CD4-positive, alpha-beta T cell (primary cell): ENCODE measurements around the gene HIVEP3. TPM values are rescaled to one million over a fixed set of nuclear protein-coding genes. Genes with fewer than 3 reads are reported as not detected.
A peak's percentile ranks its signal among the peaks of the same experiment; 100 is the strongest.
"Not testable (repeated sequence)": the region's sequence is repeated elsewhere in the genome, so short reads cannot be mapped to it uniquely, and the experiment has no call there.

Experiments used
- ATAC-seq: fragments of 200-7000 bp; cut with Tn5 transposase; one replicate; pipeline ENCODE4 v1.10.0; 2022; ENCODE audit warnings: mild to moderate bottlenecking; ENCODE audit not compliant: poor library complexity
- CTCF ChIA-PET: fragments of 350-600 bp; sonication (Branson Sonifier 250); formaldehyde crosslinking; loops from one replicate; lab custom pipeline; 2021; ENCODE audit warnings: antibody characterized with exemption, inconsistent platforms; lab: Charles Lee
- POLR2A ChIA-PET: fragments of 350-600 bp; sonication (Branson Sonifier 250); formaldehyde crosslinking; loops from one replicate; lab custom pipeline; 2021; ENCODE audit warnings: antibody characterized with exemption, inconsistent platforms; lab: Charles Lee
- DNase-seq, 14 experiments: peaks; one replicate each; pipeline ENCODE4 v3.0.0-alpha.2; 2013 to 2020; ENCODE audit warnings: mixed read lengths in 2 of 14
- H3K27ac ChIP-seq, 2 donors: one replicate each; pipeline versions ENCODE4 v1.5.1 to v1.7.0; 2013; ENCODE audit warnings: low read length in 2 of 2, low read depth in 1 of 2, mild to moderate bottlenecking in 1 of 2
- H3K27me3 ChIP-seq, 2 experiments: 1 replicate in 1 of 2; 2 replicates in 1 of 2; pipeline versions ENCODE4 v1.6.1 to v1.7.0; 2013; ENCODE audit warnings: low read length in 2 of 2, control low read depth in 1 of 2, mild to moderate bottlenecking in 1 of 2, moderate library complexity in 1 of 2; ENCODE audit not compliant: insufficient read depth in 2 of 2, control insufficient read depth in 1 of 2
- H3K36me3 ChIP-seq: one replicate; pipeline ENCODE4 v1.6.1; 2013; ENCODE audit warnings: low read length, control low read depth; ENCODE audit not compliant: insufficient read depth
- H3K4me1 ChIP-seq: one replicate; pipeline ENCODE4 v1.6.1; 2013; ENCODE audit warnings: low read length, control low read depth; ENCODE audit not compliant: insufficient read depth
- H3K4me3 ChIP-seq: one replicate; pipeline ENCODE4 v1.5.1; 2013; ENCODE audit warnings: mild to moderate bottlenecking, low read length, moderate library complexity
- H3K9me3 ChIP-seq, 2 experiments: 1 replicate in 1 of 2; 2 replicates in 1 of 2; pipeline versions ENCODE4 v1.6.1 to v1.7.0; 2013; ENCODE audit warnings: low read length in 2 of 2, mild to moderate bottlenecking in 2 of 2, control low read depth in 1 of 2, moderate library complexity in 1 of 2; ENCODE audit not compliant: control insufficient read depth in 1 of 2, insufficient read depth in 1 of 2
- H3K27ac Mint-ChIP-seq: one replicate; pipeline ENCODE4 v1.8.0; 2020; ENCODE audit warnings: mixed read lengths
- H3K27me3 Mint-ChIP-seq: one replicate; pipeline ENCODE4 v1.8.0; 2021; ENCODE audit warnings: mixed read lengths
- H3K36me3 Mint-ChIP-seq: one replicate; pipeline ENCODE4 v1.8.0; 2021; ENCODE audit warnings: low read depth, mixed read lengths
- H3K4me1 Mint-ChIP-seq: one replicate; pipeline ENCODE4 v1.8.0; 2021; ENCODE audit warnings: low read depth, mixed read lengths
- H3K4me3 Mint-ChIP-seq: one replicate; pipeline ENCODE4 v1.8.0; 2020; ENCODE audit warnings: mild to moderate bottlenecking, mixed read lengths
- H3K9me3 Mint-ChIP-seq: one replicate; pipeline ENCODE4 v1.8.0; 2020; ENCODE audit warnings: mixed read lengths
- intact Hi-C, 2 experiments: fragments of 100-400 bp; cut with DNase I in 1 of 2; cut with micrococcal nuclease in 1 of 2; formaldehyde crosslinking; loops; one replicate each; pipeline versions ENCODE4 v1.15.1 to v1.9.0; 2023 to 2025; cut with DNase I, micrococcal nuclease
- total RNA-seq, 174 experiments: library from RNA in 2 of 174; stranded (reverse) in 2 of 174; gene quantifications; one replicate each; pipeline ENCODE4 v1.2.3 and lab custom pipeline; 2021 to 2026
- TF ChIP-seq, protein P1 (sequence below): fragments of 200-600 bp; IDR thresholded peaks from one replicate; pipeline ENCODE4 v1.8.0; 2022; ENCODE audit warnings: antibody characterized with exemption, mild to moderate bottlenecking

The HIVEP3 gene
- total RNA-seq, 2 experiments from 2014 or later = 5.1 to 5.4 TPM

DNA sequence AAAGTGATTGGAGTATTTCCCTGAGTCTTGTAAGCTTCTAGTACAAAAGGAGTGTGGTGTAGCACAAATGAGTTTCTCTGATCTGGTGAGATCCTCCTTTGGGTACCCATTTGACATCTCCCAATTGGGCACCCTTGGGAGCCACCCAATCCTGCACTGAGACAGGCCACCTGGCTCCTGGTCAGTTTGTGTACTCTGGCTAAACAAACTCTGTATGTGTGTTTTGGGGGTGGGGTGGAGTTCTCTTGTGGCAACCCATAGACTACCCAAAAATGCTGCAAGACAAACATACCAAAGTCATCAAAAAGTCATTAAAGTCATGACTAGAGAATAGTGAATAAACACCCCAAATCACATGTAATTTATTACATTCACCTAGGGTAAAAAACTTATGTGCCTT is 8.4 kb upstream of the HIVEP3 start:
- H3K4me3 Mint-ChIP-seq = no peak overlapping the region
- H3K27me3 ChIP-seq = no peaks in the 10 kb centered on the region
- no peak for ATAC-seq
- H3K36me3 ChIP-seq = no peaks in the 10 kb centered on the region
- no peak for DNase-seq
- intact Hi-C loops = loop anchor here in 1 of 2 experiments (5.0 kb wide), 1 partner anchor 35 kb away; no protein-coding TSS in a partner anchor
- no peaks in the 10 kb centered on the region for H3K36me3 Mint-ChIP-seq
- H3K9me3 ChIP-seq = peaks cover 0 to 4% of the 10 kb centered on the region in 2 experiments
- H3K4me3 ChIP-seq = no peak overlapping the region
- H3K27me3 Mint-ChIP-seq = no peaks in the 10 kb centered on the region
- no peak overlapping the region for H3K27ac ChIP-seq
- POLR2A ChIA-PET = interaction anchor here (1.2 to 1.5 kb wide), 2 partner anchors 22 to 25 kb away, joined by 4 read pairs; no protein-coding TSS in a partner anchor
- H3K9me3 Mint-ChIP-seq = peaks cover 6% of the 10 kb centered on the region
- TF ChIP-seq, protein P1, sequence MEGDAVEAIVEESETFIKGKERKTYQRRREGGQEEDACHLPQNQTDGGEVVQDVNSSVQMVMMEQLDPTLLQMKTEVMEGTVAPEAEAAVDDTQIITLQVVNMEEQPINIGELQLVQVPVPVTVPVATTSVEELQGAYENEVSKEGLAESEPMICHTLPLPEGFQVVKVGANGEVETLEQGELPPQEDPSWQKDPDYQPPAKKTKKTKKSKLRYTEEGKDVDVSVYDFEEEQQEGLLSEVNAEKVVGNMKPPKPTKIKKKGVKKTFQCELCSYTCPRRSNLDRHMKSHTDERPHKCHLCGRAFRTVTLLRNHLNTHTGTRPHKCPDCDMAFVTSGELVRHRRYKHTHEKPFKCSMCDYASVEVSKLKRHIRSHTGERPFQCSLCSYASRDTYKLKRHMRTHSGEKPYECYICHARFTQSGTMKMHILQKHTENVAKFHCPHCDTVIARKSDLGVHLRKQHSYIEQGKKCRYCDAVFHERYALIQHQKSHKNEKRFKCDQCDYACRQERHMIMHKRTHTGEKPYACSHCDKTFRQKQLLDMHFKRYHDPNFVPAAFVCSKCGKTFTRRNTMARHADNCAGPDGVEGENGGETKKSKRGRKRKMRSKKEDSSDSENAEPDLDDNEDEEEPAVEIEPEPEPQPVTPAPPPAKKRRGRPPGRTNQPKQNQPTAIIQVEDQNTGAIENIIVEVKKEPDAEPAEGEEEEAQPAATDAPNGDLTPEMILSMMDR = no peak
- no peaks in the 10 kb centered on the region for H3K4me1 Mint-ChIP-seq
- H3K27ac Mint-ChIP-seq = no peak overlapping the region
- CTCF ChIA-PET = no interaction called here
- no peaks in the 10 kb centered on the region for H3K4me1 ChIP-seq

DNA sequence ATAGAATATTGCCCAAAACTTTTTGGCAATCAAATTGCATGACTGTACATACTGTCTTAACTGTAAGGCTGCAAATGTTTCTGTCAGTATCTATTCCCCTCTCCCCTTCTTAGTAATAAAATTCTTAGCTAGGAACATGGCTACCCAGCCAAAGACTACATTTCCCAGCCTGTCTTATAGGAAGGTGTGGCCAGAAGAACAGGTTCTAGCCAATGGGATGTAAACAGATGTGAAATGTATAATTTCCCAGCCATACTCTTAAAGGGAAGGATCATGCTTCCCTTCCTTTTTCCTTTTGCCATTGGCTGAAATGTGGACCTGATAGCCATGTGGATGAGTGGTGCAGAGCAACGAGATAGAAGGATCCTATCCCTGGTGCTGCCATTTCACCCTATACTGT is 7.0 kb upstream of the HIVEP3 start:
- no peak for DNase-seq
- no peaks in the 10 kb centered on the region for H3K36me3 ChIP-seq
- H3K4me3 ChIP-seq = no peak overlapping the region
- H3K4me1 ChIP-seq = no peaks in the 10 kb centered on the region
- intact Hi-C loops = loop anchor here in 1 of 2 experiments (5.0 kb wide), 1 partner anchor 33 kb away; no protein-coding TSS in a partner anchor
- H3K4me1 Mint-ChIP-seq = peaks cover 5% of the 10 kb centered on the region
- POLR2A ChIA-PET = interaction anchor here (1.2 to 1.5 kb wide), 2 partner anchors 24 kb away, joined by 4 read pairs; no protein-coding TSS in a partner anchor
- H3K27ac ChIP-seq = no peak overlapping the region
- TF ChIP-seq, protein P1 = no peak
- H3K4me3 Mint-ChIP-seq = no peak overlapping the region
- peak; percentile 61 for ATAC-seq
- no peaks in the 10 kb centered on the region for H3K27me3 ChIP-seq
- peaks cover 0 to 4% of the 10 kb centered on the region in 2 experiments for H3K9me3 ChIP-seq
- no peaks in the 10 kb centered on the region for H3K27me3 Mint-ChIP-seq
- peaks cover 6% of the 10 kb centered on the region for H3K9me3 Mint-ChIP-seq
- CTCF ChIA-PET = interaction anchor here (2.0 kb wide), 1 partner anchor 34 kb away, joined by 7 read pairs; no protein-coding TSS in a partner anchor
- no peak overlapping the region for H3K27ac Mint-ChIP-seq
- H3K36me3 Mint-ChIP-seq = no peaks in the 10 kb centered on the region

DNA sequence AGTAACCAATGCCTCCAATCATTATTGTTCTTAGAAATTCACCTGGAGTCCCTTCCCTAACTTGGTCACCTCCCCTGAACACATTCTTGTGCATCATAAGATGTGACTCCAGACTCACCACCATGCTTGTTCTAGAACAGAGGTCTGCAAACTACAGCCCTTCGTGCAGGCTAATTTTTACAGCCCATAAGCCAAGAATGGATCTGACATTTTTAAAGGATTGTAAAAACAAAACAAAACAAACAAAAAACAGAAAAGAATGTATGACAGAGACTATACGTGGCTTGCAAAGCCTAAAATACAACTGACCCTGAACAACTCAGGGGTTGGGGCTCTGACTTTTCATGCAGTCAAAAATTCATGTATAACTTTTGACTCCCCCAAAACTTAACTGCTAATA is 6.2 kb upstream of the HIVEP3 start:
- Mint-ChIP-seq H3K4me3 (no peak overlapping the region), H3K27me3 (no peaks in the 10 kb centered on the region), H3K27ac (no peak overlapping the region), H3K36me3 (no peaks in the 10 kb centered on the region), H3K9me3 (peaks cover 5% of the 10 kb centered on the region), H3K4me1 (peaks cover 13% of the 10 kb centered on the region)
- Histone ChIP-seq H3K9me3 (peaks cover 0 to 4% of the 10 kb centered on the region in 2 experiments), H3K4me3 (no peak overlapping the region), H3K36me3 (no peaks in the 10 kb centered on the region), H3K27ac (no peak overlapping the region), H3K4me1 (peaks cover 7% of the 10 kb centered on the region), H3K27me3 (no peaks in the 10 kb centered on the region)
- ChIA-PET CTCF (interaction anchor here (2.0 kb wide), 1 partner anchor 34 kb away, joined by 7 read pairs; no protein-coding TSS in a partner anchor), POLR2A (no interaction called here)
- ATAC-seq = no peak
- TF ChIP-seq, protein P1 = no peak
- no peak for DNase-seq
- intact Hi-C loops = loop anchor here in 1 of 2 experiments (5.0 kb wide), 1 partner anchor 33 kb away; no protein-coding TSS in a partner anchor

DNA sequence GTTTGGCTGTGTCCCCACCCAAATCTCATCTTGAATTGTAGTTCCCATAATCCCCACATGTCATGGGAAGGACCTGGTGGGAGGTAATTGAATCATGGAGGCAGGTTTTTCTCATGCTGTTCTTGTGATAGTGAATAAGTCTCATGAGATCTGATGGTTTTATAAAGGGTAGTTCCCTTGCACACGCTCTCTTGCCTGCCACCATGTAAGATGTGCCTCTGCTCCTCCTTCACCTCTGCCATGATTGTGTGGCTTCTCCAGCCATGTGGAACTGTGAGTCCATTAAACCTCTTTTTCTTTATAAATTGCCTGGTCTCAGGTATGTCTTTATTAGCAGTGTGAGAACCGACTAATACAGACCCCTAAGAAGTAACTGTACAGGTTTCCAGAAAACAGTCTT is 2.5 kb upstream of the HIVEP3 start:
- peaks cover 49% of the 10 kb centered on the region for H3K4me1 Mint-ChIP-seq
- H3K9me3 Mint-ChIP-seq, H3K4me3 ChIP-seq, H3K9me3 ChIP-seq, ATAC-seq, H3K36me3 Mint-ChIP-seq, H3K27me3 Mint-ChIP-seq, H3K4me3 Mint-ChIP-seq, DNase-seq, CTCF ChIA-PET, H3K36me3 ChIP-seq, H3K27ac ChIP-seq, H3K27me3 ChIP-seq: not testable (repeated sequence)
- POLR2A ChIA-PET = interaction anchor here (1.4 to 7.1 kb wide), 2 partner anchors 30 kb away, joined by 4 to 108 read pairs; no protein-coding TSS in a partner anchor
- peak overlapping the region; percentile 95 for H3K27ac Mint-ChIP-seq
- H3K4me1 ChIP-seq = peaks cover 41% of the 10 kb centered on the region
- intact Hi-C loops = loop anchor here in 1 of 2 experiments (2.0 kb wide), 1 partner anchor 114 kb away; no protein-coding TSS in a partner anchor
